Activated B cell treated with CpG ODN at 0.5 μM for 24 hours (primary cell): Measurements from ENCODE around the gene C1QTNF1. TPM values are rescaled to one million over a fixed set of nuclear protein-coding genes. Genes with fewer than 3 reads are reported as not detected.

Experiments
- ATAC-seq: fragments of 200-7000 bp; cut with Tn5 transposase; one replicate; pipeline ENCODE4 v1.10.0; 2021; ENCODE audit warnings: low read depth, mild to moderate bottlenecking, moderate library complexity
- CTCF ChIA-PET: fragments of 350-600 bp; sonication (Branson Sonifier 250); formaldehyde crosslinking; loops from one replicate; lab custom pipeline; 2021; ENCODE audit warnings: antibody characterized with exemption; lab: Charles Lee
- POLR2A ChIA-PET: fragments of 350-600 bp; sonication (Branson Sonifier 250); formaldehyde crosslinking; loops from one replicate; lab custom pipeline; 2021; ENCODE audit warnings: antibody characterized with exemption; lab: Charles Lee
- DNase-seq: peaks from one replicate; pipeline ENCODE4 v3.0.0; 2022
- H3K27ac Mint-ChIP-seq: one replicate; pipeline ENCODE4 v1.8.0; 2020; ENCODE audit warnings: mixed read lengths
- H3K27me3 Mint-ChIP-seq: one replicate; pipeline ENCODE4 v1.8.0; 2021; ENCODE audit warnings: mixed read lengths
- H3K36me3 Mint-ChIP-seq: one replicate; pipeline ENCODE4 v1.8.0; 2021; ENCODE audit warnings: low read depth, mixed read lengths
- H3K4me1 Mint-ChIP-seq: one replicate; pipeline ENCODE4 v1.8.0; 2021; ENCODE audit warnings: mixed read lengths
- H3K4me3 Mint-ChIP-seq: one replicate; pipeline ENCODE4 v1.8.0; 2020; ENCODE audit warnings: mild to moderate bottlenecking, mixed read lengths
- H3K9me3 Mint-ChIP-seq: one replicate; pipeline ENCODE4 v1.8.0; 2020; ENCODE audit warnings: mixed read lengths
- intact Hi-C: fragments of 100-400 bp; cut with micrococcal nuclease; formaldehyde crosslinking; loops from one replicate; pipeline ENCODE4 v1.15.1; 2024
- total RNA-seq: library from RNA; stranded (reverse); gene quantifications from 2 replicates; pipeline ENCODE4 v1.2.3, GENCODE V29; 2022
- TF ChIP-seq, protein P1 (sequence below): fragments of 200-600 bp; IDR thresholded peaks from one replicate; pipeline ENCODE4 v1.8.0; 2022; ENCODE audit warnings: antibody characterized with exemption, mild to moderate bottlenecking

C1QTNF1 gene
- total RNA-seq, 1 donor from 2014 or later: not detected

- no peak for DNase-seq
- H3K27ac Mint-ChIP-seq: no peak overlapping the region
- intact Hi-C loops: loop anchor here (1.0 kb wide), 1 partner anchor 35 kb away; no protein-coding TSS in a partner anchor
These were observed 57.8 kb downstream of the C1QTNF1 start for GRCh38 chr17:79081571-79082276.

GRCh38 chr17:79082311-79083190 lies 58.6 kb downstream of the C1QTNF1 start:
- ChIA-PET POLR2A (no interaction called here), CTCF (interaction anchor here (1.0 to 9.4 kb wide), 4 partner anchors 12 to 310 kb away, joined by 3 to 161 read pairs (median 4); no protein-coding TSS in a partner anchor)
- no peaks in the 10 kb centered on the region for H3K27me3 Mint-ChIP-seq
- peaks cover 3% of the 10 kb centered on the region for H3K4me1 Mint-ChIP-seq
- no peak overlapping the region for H3K27ac Mint-ChIP-seq
- ATAC-seq (peak; percentile 72), DNase-seq (peak; percentile 37)
- peaks cover 68% of the 10 kb centered on the region for H3K36me3 Mint-ChIP-seq
- intact Hi-C loops: loop anchor here (1.0 kb wide), 1 partner anchor 36 kb away; no protein-coding TSS in a partner anchor
- no peak overlapping the region for H3K4me3 Mint-ChIP-seq
- no peaks in the 10 kb centered on the region for H3K9me3 Mint-ChIP-seq
- TF ChIP-seq, protein P1, sequence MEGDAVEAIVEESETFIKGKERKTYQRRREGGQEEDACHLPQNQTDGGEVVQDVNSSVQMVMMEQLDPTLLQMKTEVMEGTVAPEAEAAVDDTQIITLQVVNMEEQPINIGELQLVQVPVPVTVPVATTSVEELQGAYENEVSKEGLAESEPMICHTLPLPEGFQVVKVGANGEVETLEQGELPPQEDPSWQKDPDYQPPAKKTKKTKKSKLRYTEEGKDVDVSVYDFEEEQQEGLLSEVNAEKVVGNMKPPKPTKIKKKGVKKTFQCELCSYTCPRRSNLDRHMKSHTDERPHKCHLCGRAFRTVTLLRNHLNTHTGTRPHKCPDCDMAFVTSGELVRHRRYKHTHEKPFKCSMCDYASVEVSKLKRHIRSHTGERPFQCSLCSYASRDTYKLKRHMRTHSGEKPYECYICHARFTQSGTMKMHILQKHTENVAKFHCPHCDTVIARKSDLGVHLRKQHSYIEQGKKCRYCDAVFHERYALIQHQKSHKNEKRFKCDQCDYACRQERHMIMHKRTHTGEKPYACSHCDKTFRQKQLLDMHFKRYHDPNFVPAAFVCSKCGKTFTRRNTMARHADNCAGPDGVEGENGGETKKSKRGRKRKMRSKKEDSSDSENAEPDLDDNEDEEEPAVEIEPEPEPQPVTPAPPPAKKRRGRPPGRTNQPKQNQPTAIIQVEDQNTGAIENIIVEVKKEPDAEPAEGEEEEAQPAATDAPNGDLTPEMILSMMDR: peak; percentile 40

More at GRCh38 chr17:79081571-79082276, 57.8 kb downstream of the C1QTNF1 start:
- H3K4me1 Mint-ChIP-seq: peaks cover 3% of the 10 kb centered on the region
- H3K36me3 Mint-ChIP-seq: peaks cover 68% of the 10 kb centered on the region
- POLR2A ChIA-PET: no interaction called here
- no peak overlapping the region for H3K4me3 Mint-ChIP-seq
- TF ChIP-seq, protein P1: no peak
- no peak for ATAC-seq
- no peaks in the 10 kb centered on the region for H3K9me3 Mint-ChIP-seq
- H3K27me3 Mint-ChIP-seq: no peaks in the 10 kb centered on the region
- CTCF ChIA-PET: interaction anchor here (1.2 to 1.7 kb wide), 2 partner anchors 15 to 307 kb away, joined by 3 to 5 read pairs; no protein-coding TSS in a partner anchor

GRCh38 chr17:79083191-79083971 lies 59.4 kb downstream of the C1QTNF1 start:
- peaks cover 64% of the 10 kb centered on the region for H3K36me3 Mint-ChIP-seq
- no peak for DNase-seq
- POLR2A ChIA-PET: no interaction called here
- CTCF ChIA-PET: interaction anchor here (1.0 to 9.4 kb wide), 5 partner anchors 13 to 309 kb away, joined by 3 to 161 read pairs (median 3); no protein-coding TSS in a partner anchor
- intact Hi-C loops: no loop called here
- H3K9me3 Mint-ChIP-seq: no peaks in the 10 kb centered on the region
- TF ChIP-seq, protein P1: no peak
- H3K4me3 Mint-ChIP-seq: no peak overlapping the region
- ATAC-seq: no peak
- no peaks in the 10 kb centered on the region for H3K27me3 Mint-ChIP-seq
- H3K4me1 Mint-ChIP-seq: peaks cover 3% of the 10 kb centered on the region
- no peak overlapping the region for H3K27ac Mint-ChIP-seq

GRCh38 chr17:79084291-79085153 lies 60.6 kb downstream of the C1QTNF1 start:
- Mint-ChIP-seq H3K27ac (no peak overlapping the region), H3K9me3 (no peaks in the 10 kb centered on the region), H3K4me3 (no peak overlapping the region), H3K4me1 (peaks cover 3% of the 10 kb centered on the region), H3K27me3 (no peaks in the 10 kb centered on the region), H3K36me3 (peaks cover 56% of the 10 kb centered on the region)
- no peak for ATAC-seq
- ChIA-PET POLR2A (no interaction called here), CTCF (interaction anchor here (0.7 to 9.4 kb wide), 5 partner anchors 18 to 317 kb away, joined by 3 to 161 read pairs (median 3); no protein-coding TSS in a partner anchor)
- DNase-seq: no peak
- TF ChIP-seq, protein P1: no peak
- intact Hi-C loops: no loop called here
